Upper lobe of right lung (tissue), 1 donor: ENCODE results near the gene GRAMD1C. TPM values are rescaled to one million over a fixed set of nuclear protein-coding genes. Genes with fewer than 3 reads are reported as not detected.

Experiments used
- ATAC-seq: fragments of 200-7000 bp; cut with Tn5 transposase; one replicate; pipeline ENCODE4 v1.9.1; 2020; ENCODE audit warnings: mild to moderate bottlenecking, moderate library complexity
- DNase-seq: peaks from one replicate; pipeline ENCODE4 v3.0.0-alpha.2; 2020
- H3K27ac ChIP-seq: fragments of 200-600 bp; one replicate; pipeline ENCODE4 v1.8.0; 2022
- H3K27me3 ChIP-seq: fragments of 200-600 bp; one replicate; pipeline ENCODE4 v1.8.0; 2022; ENCODE audit warnings: mild to moderate bottlenecking
- H3K36me3 ChIP-seq: fragments of 200-600 bp; one replicate; pipeline ENCODE4 v1.8.0; 2022
- H3K4me1 ChIP-seq: fragments of 200-600 bp; one replicate; pipeline ENCODE4 v1.8.0; 2022
- H3K4me3 ChIP-seq: fragments of 200-600 bp; one replicate; pipeline ENCODE4 v1.8.0; 2022; ENCODE audit warnings: mild to moderate bottlenecking
- H3K9me3 ChIP-seq: fragments of 200-600 bp; one replicate; pipeline ENCODE4 v1.8.0; 2022
- CTCF ChIP-seq: fragments of 200-600 bp; IDR thresholded peaks from one replicate; pipeline ENCODE4 v1.8.0; 2022; ENCODE audit warnings: antibody characterized with exemption
- intact Hi-C: fragments of 100-400 bp; cut with DNase I; formaldehyde crosslinking; loops from one replicate; pipeline ENCODE4 v1.11.0; 2022
- total RNA-seq: library from RNA; stranded (reverse); fragmentation: NEBNext Ultra II Directional; extraction: Animal tissue kit (Norgen Biotek cat#: 25700); gene quantifications from one replicate; pipeline ENCODE4 v1.2.1, GENCODE V29; 2021
- donor health status: DM: no; HTN: yes; CAD: no; lungs with severe emphysema.

The GRAMD1C gene
- total RNA-seq, 1 donor from 2014 or later: 6.4 TPM

- no peaks in the 10 kb centered on the region for H3K36me3 ChIP-seq
- DNase-seq: no peak
- H3K4me3 ChIP-seq: no peak overlapping the region
- no peaks in the 10 kb centered on the region for H3K9me3 ChIP-seq
- H3K4me1 ChIP-seq: no peaks in the 10 kb centered on the region
- no peak for TF ChIP-seq CTCF
- no peaks in the 10 kb centered on the region for H3K27me3 ChIP-seq
- intact Hi-C loops: no loop called here
- no peak for ATAC-seq
- no peak overlapping the region for H3K27ac ChIP-seq
Observed at GRCh38 chr3:113829576-113830354, 8.8 kb upstream of the GRAMD1C start.

GRCh38 chr3:113831103-113831355 lies 7.6 kb upstream of the GRAMD1C start:
- Histone ChIP-seq H3K27me3 (no peaks in the 10 kb centered on the region), H3K27ac (no peak overlapping the region), H3K4me3 (no peak overlapping the region), H3K9me3 (no peaks in the 10 kb centered on the region), H3K4me1 (no peaks in the 10 kb centered on the region), H3K36me3 (no peaks in the 10 kb centered on the region)
- no peak for ATAC-seq
- no peak for TF ChIP-seq CTCF
- intact Hi-C loops: no loop called here
- DNase-seq: no peak

- no peak for TF ChIP-seq CTCF
- intact Hi-C loops: no loop called here
- Histone ChIP-seq H3K27me3 (no peaks in the 10 kb centered on the region), H3K27ac (no peak overlapping the region), H3K9me3 (no peaks in the 10 kb centered on the region), H3K4me1 (no peaks in the 10 kb centered on the region), H3K36me3 (no peaks in the 10 kb centered on the region), H3K4me3 (no peak overlapping the region)
- DNase-seq (no peak), ATAC-seq (no peak)
Observed at GRCh38 chr3:113832477-113833164, 6.0 kb upstream of the GRAMD1C start.

GRCh38 chr3:113834983-113835382 lies 3.6 kb upstream of the GRAMD1C start:
- ATAC-seq (no peak), DNase-seq (no peak)
- no peaks in the 10 kb centered on the region for H3K9me3 ChIP-seq
- no peak overlapping the region for H3K27ac ChIP-seq
- no peaks in the 10 kb centered on the region for H3K36me3 ChIP-seq
- intact Hi-C loops: no loop called here
- TF ChIP-seq CTCF: no peak
- no peak overlapping the region for H3K4me3 ChIP-seq
- H3K4me1 ChIP-seq: no peaks in the 10 kb centered on the region
- no peaks in the 10 kb centered on the region for H3K27me3 ChIP-seq

- Histone ChIP-seq H3K9me3 (no peaks in the 10 kb centered on the region), H3K27me3 (no peaks in the 10 kb centered on the region), H3K4me3 (no peak overlapping the region), H3K36me3 (no peaks in the 10 kb centered on the region), H3K27ac (no peak overlapping the region), H3K4me1 (no peaks in the 10 kb centered on the region)
- TF ChIP-seq CTCF: no peak
- ATAC-seq (no peak), DNase-seq (no peak)
- intact Hi-C loops: no loop called here
Observed at GRCh38 chr3:113839551-113839950, 963 bp downstream of the GRAMD1C start.
